Liver (tissue), 3 donors: ENCODE measurements around the gene CEP250.
"Not testable (repeated sequence)": the region's sequence is repeated elsewhere in the genome, so short reads cannot be mapped to it uniquely, and the experiment has no call there.

Experiments used
- CTCF ChIP-seq: fragments of 150-350 bp; IDR thresholded peaks from 2 replicates; pipeline ENCODE4 v1.5.1; 2017; ENCODE audit warnings: improper control_type of control experiment, low read depth, low read length; ENCODE audit not compliant: missing input control
- FOXA1 ChIP-seq: IDR thresholded peaks from 2 replicates; pipeline ENCODE4 v1.6.1; 2016; ENCODE audit warnings: antibody characterized with exemption
- GABPA ChIP-seq, 2 donors: IDR thresholded peaks in 1 of 2; conservative IDR thresholded peaks in 1 of 2; 2 replicates each; pipeline ENCODE4 v1.6.1; 2016; ENCODE audit warnings: antibody characterized with exemption in 2 of 2, mild to moderate bottlenecking in 1 of 2, moderate library complexity in 1 of 2
- MAX ChIP-seq: IDR thresholded peaks from 2 replicates; pipeline ENCODE4 v1.6.1; 2016; ENCODE audit warnings: antibody characterized with exemption
- donor health status: healthy.
- donor health status: healthy.

- TF ChIP-seq CTCF; FOXA1; GABPA (IDR thresholded peaks at IDR 0.05 in 1 of 2, conservative IDR thresholded peaks at IDR 0.05 in 1 of 2); MAX: not testable (repeated sequence)
Observed at GRCh38 chr20:35449855-35450254, 5.5 kb upstream of the CEP250 start.
